Eye (tissue), 1 donor: ENCODE data around the gene SRSF3.
"Not testable (repeated sequence)": the region's sequence is repeated elsewhere in the genome, so short reads cannot be mapped to it uniquely, and the experiment has no call there.

Source experiments
- DNase-seq: peaks from one replicate; pipeline ENCODE4 v3.0.0-alpha.2; 2015

The SRSF3 gene

DNA sequence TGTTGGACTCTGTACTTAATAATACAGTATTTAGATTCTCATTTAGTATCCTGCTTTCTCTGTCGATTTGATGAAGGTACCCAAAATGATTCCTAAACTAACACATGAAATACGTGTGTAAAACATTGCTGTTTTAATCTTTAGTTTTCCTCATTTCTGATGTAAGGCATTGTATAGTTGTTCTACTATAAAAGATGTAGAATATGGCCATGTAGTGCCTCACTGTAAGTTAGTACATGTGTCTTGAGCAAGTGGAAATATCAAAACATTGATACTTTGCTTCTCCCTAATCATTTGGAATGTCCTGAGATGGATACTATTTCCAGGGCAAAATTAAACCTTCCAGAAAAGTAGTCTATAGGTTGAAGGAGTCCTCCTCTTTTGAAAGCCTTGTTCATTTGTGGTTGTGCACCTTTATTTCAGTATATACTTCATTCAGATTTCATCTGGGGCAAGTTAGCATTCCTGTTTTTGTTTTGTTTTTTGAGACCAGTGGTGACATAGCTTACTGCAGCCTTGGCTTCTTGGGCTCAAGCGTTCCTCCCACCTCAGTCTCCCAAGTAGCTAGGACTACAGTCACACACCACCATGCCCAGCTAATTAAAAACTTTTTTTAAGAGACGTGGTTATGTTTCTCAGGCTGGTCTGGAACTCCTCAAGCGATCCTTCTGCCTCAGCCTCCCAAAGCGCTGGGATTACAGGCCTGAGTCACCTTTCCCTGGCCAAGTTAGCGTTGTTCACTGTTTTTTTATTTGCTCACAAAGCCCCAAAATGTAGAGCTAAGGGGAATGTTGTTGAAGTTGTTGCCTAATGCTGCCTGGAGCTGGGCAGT lies 11.6 kb downstream of the SRSF3 start:
- DNase-seq, result no peak

DNA sequence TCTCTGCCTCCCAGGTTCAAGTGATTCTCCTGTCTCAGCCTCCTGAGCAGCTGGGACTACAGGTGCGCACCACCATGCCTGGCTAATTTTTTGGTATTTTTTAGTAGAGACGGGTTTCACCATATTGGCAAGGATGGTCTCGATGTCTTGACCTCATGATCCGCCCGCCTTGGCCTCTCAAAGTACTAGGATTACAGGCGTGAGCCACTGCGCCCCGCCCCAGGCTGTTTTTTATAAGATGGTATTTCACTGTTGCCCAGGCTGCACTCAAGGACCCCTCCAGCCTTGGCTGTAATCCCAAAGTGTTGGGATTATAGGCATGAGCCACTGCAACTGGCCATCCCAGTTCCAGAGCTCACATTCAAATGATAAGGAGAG lies 13.1 kb downstream of the SRSF3 start:
- not testable (repeated sequence) for DNase-seq

DNA sequence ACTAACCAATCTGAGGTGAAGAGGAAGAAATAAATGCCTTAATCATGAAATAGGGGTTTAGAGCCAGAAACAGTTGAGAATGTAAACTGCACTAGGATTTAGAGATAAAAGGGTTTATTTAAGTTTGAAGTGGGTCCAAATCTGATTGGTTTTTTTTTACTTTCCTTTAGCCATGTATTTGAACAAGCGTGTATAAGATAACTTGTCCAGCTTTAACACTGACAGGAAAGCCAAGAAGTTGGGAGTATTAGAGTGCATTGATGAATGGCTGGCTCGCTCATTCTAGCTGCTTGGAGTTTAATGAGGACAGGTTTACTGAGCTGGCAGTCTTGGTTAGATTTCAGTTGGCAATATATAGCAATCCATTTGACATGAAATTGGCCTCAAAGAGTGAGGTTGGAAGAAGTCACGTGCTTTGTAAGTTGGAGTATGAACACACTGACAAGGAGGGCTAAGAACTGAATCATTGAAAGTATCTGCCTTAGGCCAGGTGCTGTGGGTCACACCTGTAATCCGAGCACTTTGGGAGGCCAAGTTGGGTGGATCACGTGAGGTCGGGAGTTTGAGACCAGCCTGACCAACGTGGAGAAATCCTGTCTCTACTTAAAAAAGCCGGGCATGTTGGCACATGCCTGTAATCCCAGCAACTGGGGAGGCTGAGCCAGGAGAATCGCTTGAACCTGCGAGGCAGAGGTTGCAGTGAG lies 13.7 kb downstream of the SRSF3 start:
- no peak for DNase-seq

DNA sequence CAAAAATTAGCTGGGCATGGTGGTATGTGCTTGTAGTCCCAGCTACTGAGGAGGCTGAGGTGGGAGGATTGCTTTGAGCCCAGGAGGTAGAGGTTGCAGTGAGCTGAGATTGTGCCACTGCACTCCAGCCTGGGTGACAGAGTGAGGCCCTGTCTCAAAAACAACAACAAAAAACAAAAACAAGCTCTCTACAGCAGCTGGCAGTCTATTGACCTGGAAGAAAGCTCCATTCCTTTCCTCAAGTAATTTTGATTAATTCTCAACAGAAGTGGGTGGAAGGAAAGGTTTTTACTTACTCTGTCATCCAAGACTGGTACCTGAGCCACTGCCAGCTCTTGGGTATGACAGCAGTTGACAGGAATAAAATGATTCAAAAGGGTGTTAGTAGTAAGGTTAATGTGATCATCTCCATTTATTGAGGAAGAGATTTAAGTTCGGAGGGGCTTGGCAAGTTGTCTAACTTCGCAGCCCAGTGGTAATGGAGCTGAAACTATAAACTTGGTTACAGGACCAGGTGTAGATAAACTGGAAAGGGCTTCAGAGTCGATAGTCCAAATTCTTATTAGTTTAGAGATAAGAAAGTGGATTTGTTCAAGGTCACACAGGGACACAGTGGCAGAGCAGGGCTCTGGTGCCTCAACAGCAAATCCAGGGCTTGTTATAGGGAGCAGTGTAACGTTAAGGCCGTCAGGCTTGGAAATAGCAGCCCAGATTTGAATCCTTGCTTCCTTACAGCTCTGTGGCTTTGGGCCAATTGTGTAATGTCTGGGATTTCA lies 14.8 kb downstream of the SRSF3 start:
- no peak for DNase-seq

DNA sequence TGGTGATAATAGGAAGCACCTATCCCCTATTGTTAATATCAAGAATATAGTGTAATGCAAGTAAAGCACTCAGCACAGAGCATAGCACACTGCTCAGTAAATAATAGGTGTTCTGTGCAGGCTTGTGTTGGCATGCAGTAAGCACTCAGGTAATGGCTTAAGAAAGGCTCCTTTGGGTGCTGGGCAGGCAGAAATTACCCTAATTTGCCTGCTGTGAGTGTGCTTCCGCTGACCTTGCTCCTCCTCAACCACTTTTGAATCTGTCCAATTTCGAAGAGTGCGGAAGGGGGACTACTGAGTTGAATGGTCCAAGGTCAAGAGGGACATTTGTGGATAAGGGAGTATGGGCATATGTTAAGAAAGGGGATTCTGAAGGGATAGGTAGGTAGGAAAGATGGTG lies 15.4 kb downstream of the SRSF3 start:
- no peak for DNase-seq

DNA sequence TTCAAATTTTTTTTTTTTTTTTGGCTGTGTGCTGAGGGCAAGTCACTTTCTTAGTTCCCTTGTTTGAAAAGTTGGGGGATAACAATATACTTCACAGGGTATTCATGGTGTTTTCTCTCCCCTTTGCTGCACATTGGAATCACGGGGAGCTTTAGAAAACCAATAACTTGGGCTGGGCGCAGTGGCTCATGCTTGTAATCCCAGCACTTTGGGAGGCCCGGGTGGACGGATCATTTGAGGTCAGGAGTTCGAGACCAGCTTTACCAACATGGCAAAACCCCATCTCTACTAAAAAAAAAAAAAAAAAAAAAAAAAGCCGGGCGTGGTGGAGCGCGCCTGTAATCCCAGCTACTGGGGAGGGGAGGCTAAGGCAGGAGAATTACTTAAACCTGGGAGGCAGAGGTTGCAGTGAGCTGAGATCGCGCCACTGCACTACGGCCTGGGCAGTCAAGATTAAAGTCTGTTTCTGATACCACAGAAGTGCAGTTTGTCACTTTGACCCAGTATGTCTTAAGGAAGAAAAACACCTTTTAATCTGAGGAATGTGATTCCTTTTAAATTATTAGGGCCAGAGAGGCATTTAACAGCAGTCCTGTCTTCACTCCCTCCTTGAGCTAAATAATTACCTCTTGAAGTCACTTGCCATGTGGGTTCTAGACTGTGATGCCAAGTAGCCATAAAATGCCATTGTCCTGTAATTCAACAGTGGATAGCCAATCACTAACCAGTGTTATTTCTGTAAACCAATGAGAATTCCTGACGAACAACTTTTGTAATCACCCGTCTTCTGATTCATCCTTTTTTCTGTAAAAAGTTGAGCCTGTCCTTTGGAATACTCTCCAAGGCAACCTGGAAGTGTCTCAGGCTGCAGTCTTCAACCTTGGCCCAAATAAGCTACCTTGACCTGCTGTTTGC lies 16.1 kb downstream of the SRSF3 start:
- no peak for DNase-seq

DNA sequence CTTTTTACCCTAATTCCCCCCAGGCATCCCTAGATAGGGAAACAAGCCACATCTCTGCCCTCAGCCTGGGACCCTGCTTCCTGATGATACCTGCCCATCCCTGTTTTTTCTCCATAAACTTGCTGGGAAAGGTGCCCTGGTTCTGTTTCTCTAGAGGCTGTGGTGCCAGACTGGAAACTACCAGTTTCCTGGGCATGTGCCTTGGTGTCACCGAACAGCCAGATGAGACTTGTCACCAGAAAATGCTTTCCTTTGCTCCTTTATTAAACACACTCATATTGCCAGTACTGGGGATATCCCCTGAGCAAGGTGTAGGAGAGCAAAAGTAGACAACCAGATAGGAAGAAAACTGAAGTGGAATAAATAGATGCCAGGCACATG lies 16.8 kb downstream of the SRSF3 start:
- no peak for DNase-seq

DNA sequence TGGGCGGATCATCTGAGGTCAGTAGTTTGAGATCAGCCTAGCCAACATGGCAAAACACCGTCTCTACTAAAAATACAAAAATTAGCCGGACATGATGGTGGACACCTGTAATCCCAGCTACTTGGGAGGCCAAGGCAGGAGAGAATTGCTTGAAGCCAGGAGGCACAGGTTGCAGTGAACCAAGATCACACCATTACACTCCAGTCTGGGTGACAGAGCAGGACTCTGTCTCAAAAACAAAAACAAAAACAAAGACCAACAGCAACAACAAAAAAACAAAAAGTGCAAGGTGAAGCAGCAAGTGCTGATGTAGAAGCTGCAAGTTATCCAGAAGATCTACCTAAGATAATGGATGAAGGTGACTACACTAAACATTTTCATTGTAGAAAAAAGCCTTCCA lies 17.5 kb downstream of the SRSF3 start:
- DNase-seq, result not testable (repeated sequence)

DNA sequence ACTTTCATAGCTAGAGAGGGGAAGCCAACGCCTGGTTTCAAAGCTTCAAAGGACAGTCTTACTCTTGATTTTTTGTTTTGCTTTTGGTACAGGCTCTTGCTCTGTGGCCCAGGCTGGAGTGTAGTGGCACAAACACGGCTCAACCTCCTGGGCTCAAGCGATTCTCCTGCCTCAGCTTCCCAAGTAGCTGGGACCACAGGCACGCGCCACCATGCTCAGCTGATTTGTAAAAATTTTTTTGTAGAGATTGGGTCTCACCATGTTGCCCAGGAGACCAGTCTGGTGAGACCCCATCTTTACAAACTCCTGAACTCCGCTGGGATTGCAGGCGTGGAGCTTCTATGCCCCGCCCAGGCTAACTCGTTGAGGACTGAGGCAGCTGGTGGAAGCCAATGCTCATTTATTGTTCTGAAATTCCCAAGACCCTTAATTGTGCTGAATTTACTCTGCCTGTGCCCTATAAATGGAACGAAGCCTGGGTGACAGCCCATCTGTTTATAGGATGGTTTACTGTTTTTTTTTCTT lies 18.0 kb downstream of the SRSF3 start:
- DNase-seq, result no peak

DNA sequence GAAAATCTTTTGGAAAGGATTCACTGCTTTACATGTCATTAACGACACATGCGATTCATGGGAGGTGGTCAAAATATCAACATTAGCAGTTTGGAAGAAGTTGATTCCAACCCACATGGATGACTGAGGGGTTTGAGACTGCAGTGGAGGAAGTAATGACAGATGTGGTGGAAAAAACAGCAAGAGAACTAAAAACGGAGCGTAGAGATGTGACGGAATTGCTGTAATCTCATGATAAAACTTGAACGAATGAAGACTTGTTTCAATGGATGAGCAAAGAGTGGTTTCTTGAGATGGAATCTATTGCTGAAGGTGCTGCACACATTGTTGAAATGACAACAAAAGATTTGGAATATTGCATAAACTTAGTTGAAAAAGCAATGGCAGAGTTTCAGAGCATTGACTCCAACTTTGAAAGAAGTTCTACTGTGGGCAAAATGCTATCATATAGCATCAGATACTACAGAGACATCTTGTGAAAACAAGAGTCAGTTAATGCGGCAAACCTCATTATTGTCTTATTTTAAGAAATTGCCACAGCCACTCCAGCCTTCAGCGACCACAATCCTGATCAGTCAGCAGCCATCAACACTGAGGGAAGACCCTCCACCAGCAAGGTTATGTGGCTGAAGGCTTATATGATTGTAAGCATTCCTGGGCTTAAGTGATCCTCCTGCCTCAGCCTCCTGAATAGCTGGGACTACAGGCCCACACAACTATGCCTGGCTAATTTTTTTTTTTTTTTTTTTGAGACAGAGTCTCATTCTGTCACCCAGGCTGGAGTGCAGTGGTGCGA lies 19.2 kb downstream of the SRSF3 start:
- DNase-seq, result no peak

DNA sequence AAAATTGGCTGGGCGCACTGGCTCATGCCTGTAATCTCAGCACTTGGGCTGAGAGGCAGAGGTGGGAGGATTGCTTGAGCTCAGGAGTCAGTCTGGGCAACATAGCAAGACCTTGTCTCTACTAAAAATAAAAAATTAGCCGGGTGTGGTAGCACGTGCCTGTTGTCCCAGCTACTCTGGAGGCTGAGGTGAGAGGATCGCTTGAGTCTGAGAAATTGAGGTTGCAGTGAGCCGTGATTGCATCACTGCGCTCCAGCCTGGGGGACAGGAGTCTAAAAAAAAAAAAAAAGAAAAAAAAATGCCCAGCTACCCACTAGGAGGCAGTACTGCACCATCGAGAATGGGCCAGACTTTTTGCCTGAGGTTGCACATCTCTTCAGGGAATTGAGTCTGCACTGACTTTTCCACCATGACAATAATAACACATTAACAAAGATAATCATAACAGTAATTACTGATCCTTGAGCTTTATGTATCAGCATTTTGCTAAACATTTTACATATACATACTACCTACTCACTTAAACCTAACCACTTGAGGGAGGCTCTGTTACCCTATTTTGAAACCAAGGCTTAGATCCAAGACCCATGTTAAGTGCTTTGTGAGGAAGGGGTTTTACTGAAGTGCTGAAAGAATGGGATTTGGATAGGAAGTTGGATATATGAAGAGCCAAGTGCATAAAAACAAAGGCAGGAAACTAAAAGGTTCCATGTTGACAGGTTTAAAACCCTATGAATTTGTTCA lies 21.0 kb downstream of the SRSF3 start:
- peak; percentile 79 for DNase-seq

DNA sequence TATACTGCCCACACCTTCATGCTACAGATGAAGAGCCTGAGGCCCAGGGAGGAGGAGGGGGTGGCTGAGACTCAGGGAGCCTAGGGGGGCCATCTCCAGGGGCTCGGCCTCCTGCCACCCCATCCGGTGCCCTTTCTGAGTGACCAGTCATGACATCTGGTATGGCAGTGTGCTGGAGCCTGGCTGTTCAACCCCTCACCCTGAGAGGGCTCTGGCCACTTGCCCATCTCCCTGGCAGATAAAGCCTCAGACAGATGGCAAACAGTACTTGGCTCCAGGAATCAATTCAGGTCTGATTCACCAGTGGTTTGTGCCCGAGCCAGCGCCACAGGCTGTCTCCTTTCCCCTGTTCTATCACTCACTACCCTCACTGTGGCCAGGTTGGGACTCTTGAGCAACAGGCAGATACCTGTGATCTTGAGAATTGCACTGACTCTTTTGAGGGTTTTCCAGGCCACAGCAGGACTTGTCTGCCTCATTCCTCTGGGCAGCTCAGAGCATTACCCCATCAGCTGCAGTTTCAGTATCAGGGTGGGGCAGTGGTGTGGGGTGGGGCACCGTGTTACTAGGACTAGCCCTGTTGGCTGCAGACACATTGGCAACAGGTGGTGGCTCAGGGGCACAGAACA lies 22.8 kb downstream of the SRSF3 start:
- DNase-seq, result no peak

DNA sequence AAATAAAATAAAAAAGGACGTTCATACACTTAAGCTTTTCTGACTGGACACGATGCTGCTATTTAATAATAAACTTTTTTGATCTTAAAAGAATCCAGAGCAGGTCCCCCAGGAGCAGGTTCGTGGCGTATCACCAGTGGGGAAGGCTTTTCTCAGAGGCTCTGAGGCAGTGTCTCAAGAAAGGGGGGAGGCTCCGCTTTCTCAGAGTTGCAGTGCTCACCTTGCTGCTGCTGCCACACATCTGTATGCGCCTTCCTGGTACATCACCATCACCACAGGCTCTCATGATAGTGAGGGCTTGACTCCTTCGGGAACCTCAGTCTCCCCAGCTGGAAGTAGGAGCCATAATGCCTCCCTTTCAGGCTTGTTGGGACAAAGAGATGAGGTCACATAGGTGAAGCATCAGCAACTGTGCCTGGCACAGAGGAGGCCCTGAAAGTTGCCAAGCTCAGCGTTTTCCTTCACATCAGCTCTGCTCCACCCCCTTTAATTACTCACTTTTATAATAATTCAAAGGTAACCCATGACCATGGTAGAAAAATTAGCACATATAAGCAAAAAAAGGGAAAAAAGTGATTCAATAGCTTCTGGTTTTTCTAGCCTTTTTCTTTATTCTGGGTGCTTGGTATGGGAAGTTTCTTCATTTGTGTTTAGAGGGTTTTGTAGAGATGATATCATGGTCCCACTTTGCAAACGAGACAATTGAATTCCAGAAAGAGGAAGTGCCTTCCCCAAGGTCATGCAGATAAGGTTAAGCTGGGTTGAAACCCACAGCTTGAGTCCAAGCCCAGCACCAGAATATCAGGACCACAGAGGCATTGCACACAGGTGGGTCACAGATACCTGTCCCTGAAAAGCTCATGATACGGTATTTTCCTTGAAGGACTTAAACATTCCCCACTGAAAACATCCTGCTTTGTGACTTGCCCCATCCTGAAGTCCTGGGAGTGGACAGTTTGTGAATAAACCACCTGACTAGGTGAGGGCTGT lies 24.5 kb downstream of the SRSF3 start:
- DNase-seq, result no peak

DNA sequence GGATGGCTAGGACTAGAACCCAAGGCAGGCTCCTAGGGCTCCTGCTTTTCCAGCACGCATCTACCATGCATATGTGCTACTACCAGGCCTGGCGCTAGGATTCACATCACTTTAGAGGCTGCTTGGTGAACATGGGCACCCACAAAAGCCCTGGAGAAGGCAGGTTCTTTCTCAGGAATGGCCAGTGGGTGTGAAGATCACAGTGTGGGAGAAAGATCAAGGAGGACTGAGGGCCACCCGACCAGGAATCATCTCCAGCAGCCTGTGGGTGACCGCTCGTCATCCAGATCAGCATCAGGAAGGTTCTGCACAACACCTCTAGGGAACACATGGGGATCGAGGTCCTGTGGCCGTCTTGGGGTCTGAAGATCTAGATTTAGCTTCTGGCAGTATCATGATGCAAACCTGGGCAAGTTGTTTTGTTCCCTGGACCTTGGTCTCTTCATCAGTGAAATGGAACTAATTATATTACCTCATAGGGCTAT lies 27.3 kb downstream of the SRSF3 start:
- DNase-seq, result no peak

DNA sequence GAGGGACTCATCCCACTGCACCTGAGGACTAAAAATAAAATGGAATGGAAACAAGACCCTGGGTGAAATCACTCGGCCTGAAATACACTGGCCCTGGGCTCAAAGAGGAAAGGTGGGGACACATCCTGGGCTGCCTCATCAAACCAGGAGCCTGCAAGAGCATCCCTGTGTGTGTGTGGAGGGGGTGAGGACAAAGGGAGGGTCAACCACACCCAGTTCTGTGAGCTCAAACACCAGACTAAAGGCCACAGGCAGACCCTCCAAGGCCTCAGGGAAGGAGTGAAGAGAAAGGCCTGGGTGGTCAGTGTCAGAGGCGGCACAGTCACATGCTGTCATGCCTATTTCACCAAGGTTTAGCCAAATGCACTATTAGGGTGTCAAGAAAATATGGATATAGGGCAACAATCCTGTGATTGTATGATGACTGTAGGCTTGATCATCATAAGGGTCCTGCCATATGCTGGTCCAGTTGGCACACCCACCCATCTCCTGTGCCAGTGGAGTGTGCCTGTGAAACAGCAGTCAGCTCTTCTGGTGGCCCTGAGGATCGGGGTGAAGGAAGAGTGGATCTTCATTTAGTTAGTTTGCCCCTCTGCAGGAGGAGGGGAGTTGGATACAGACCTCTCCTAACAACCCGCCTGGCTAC lies 28.9 kb downstream of the SRSF3 start:
- no peak for DNase-seq

DNA sequence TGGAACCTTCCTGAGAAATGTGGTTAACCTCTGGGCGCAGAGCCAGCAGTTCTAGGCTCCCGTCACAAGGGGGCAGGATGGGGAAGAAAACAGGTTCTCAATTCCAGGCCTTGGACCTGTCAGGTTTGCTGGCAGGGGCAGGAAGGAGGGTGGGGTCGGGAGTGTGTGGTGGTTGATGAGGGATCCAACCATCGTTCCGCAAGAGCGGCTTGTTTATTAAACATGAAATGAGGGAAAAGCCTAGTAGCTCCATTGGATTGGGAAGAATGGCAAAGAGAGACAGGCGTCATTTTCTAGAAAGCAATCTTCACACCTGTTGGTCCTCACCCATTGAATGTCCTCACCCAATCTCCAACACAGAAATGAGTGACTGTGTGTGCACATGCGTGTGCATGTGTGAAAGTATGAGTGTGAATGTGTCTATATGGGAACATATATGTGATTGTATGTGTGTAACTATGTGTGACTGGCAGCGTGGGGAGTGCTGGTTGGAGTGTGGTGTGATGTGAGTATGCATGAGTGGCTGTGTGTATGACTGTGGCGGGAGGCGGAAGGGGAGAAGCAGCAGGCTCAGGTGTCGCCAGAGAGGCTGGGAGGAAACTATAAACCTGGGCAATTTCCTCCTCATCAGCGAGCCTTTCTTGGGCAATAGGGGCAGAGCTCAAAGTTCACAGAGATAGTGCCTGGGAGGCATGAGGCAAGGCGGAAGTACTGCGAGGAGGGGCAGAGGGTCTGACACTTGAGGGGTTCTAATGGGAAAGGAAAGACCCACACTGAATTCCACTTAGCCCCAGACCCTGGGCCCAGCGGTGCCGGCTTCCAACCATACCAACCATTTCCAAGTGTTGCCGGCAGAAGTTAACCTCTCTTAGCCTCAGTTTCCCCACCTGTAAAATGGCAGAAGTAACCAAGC lies 29.6 kb downstream of the SRSF3 start:
- DNase-seq, result peak; percentile 95
